Muscle layer of duodenum (tissue), 2 donors: ENCODE measurements around the gene BANF2.

ENCODE experiments used
- H3K27ac ChIP-seq: one replicate; pipeline ENCODE4 v1.7.0; 2013; ENCODE audit warnings: mild to moderate bottlenecking, low read length
- H3K27me3 ChIP-seq: one replicate; pipeline ENCODE4 v1.7.0; 2013; ENCODE audit warnings: low read depth, mild to moderate bottlenecking, control low read depth, low read length
- H3K36me3 ChIP-seq, 2 donors: one replicate each; pipeline ENCODE4 v1.7.0; 2013; ENCODE audit warnings: low read length in 2 of 2, control low read depth in 1 of 2, mild to moderate bottlenecking in 1 of 2; ENCODE audit not compliant: insufficient read depth in 2 of 2, control insufficient read depth in 1 of 2
- H3K4me1 ChIP-seq, 2 donors: one replicate each; pipeline ENCODE4 v1.7.0; 2013; ENCODE audit warnings: low read length in 2 of 2, mild to moderate bottlenecking in 2 of 2, control low read depth in 1 of 2, moderate library complexity in 1 of 2; ENCODE audit not compliant: insufficient read depth in 2 of 2, control insufficient read depth in 1 of 2
- H3K4me3 ChIP-seq, 2 donors: one replicate each; pipeline ENCODE4 v1.7.0; 2013; ENCODE audit warnings: low read length in 2 of 2, low read depth in 1 of 2, mild to moderate bottlenecking in 1 of 2
- H3K9me3 ChIP-seq, 2 donors: one replicate each; pipeline ENCODE4 v1.7.0; 2013; ENCODE audit warnings: low read length in 2 of 2, control low read depth in 1 of 2, mild to moderate bottlenecking in 1 of 2; ENCODE audit not compliant: control insufficient read depth in 1 of 2
- donor health status: healthy.

The BANF2 gene

GRCh38 chr20:17676378-17676759, 23.4 kb upstream of the BANF2 start:
- Histone ChIP-seq H3K9me3 (no peaks in the 10 kb centered on the region), H3K27me3 (no peaks in the 10 kb centered on the region), H3K4me1 (peaks cover 14 to 37% of the 10 kb centered on the region in 2 donors), H3K27ac (no peak overlapping the region), H3K36me3 (peaks cover 3% of the 10 kb centered on the region in 2 donors), H3K4me3 (no peak overlapping the region)

GRCh38 chr20:17676942-17677341, 22.8 kb upstream of the BANF2 start:
- H3K4me3 ChIP-seq: no peak overlapping the region
- no peaks in the 10 kb centered on the region for H3K9me3 ChIP-seq
- peaks cover 14 to 31% of the 10 kb centered on the region in 2 donors for H3K4me1 ChIP-seq
- no peaks in the 10 kb centered on the region for H3K27me3 ChIP-seq
- no peak overlapping the region for H3K27ac ChIP-seq
- H3K36me3 ChIP-seq: peaks cover 3% of the 10 kb centered on the region in 2 donors

GRCh38 chr20:17678295-17678694, 21.5 kb upstream of the BANF2 start:
- no peaks in the 10 kb centered on the region for H3K27me3 ChIP-seq
- H3K27ac ChIP-seq: no peak overlapping the region
- peaks cover 14 to 35% of the 10 kb centered on the region in 2 donors for H3K4me1 ChIP-seq
- no peaks in the 10 kb centered on the region for H3K9me3 ChIP-seq
- peaks cover 3% of the 10 kb centered on the region in 2 donors for H3K36me3 ChIP-seq
- H3K4me3 ChIP-seq: no peak overlapping the region

- peaks cover 3% of the 10 kb centered on the region in 2 donors for H3K36me3 ChIP-seq
- H3K4me1 ChIP-seq: peaks cover 14 to 35% of the 10 kb centered on the region in 2 donors
- H3K4me3 ChIP-seq: no peak overlapping the region
- H3K27ac ChIP-seq: no peak overlapping the region
- no peaks in the 10 kb centered on the region for H3K9me3 ChIP-seq
- H3K27me3 ChIP-seq: no peaks in the 10 kb centered on the region
These were observed 20.9 kb upstream of the BANF2 start for GRCh38 chr20:17678886-17679285.

GRCh38 chr20:17679941-17680835, 19.6 kb upstream of the BANF2 start:
- peak overlapping the region; percentile 87 for H3K27ac ChIP-seq
- H3K9me3 ChIP-seq: no peaks in the 10 kb centered on the region
- H3K36me3 ChIP-seq: peaks cover 0 to 3% of the 10 kb centered on the region in 2 donors
- H3K4me1 ChIP-seq: peaks cover 10 to 27% of the 10 kb centered on the region in 2 donors
- no peaks in the 10 kb centered on the region for H3K27me3 ChIP-seq
- H3K4me3 ChIP-seq: peak overlapping the region; percentile 66 to 73

- peak overlapping the region; percentile 87 for H3K27ac ChIP-seq
- peaks cover 5 to 18% of the 10 kb centered on the region in 2 donors for H3K4me1 ChIP-seq
- peaks cover 0 to 3% of the 10 kb centered on the region in 2 donors for H3K36me3 ChIP-seq
- no peaks in the 10 kb centered on the region for H3K9me3 ChIP-seq
- no peaks in the 10 kb centered on the region for H3K27me3 ChIP-seq
- H3K4me3 ChIP-seq: peak overlapping the region; percentile 66 to 73
These were observed 18.7 kb upstream of the BANF2 start for GRCh38 chr20:17680836-17681725.

- Histone ChIP-seq H3K27me3 (no peaks in the 10 kb centered on the region), H3K36me3 (peaks cover 0 to 3% of the 10 kb centered on the region in 2 donors), H3K27ac (no peak overlapping the region), H3K9me3 (peaks cover 0 to 4% of the 10 kb centered on the region in 2 donors), H3K4me3 (peak overlapping the region in 1 of 2 donors; percentile 65), H3K4me1 (peaks cover 5 to 18% of the 10 kb centered on the region in 2 donors)
These were observed 18.1 kb upstream of the BANF2 start for GRCh38 chr20:17681726-17682102.

GRCh38 chr20:17682103-17682888, 17.5 kb upstream of the BANF2 start, which contains the start of gene RRBP1:
Gene RRBP1 (minus strand): TSS chr20:17682242. CDS start chr20:17660507, 21,735 bp downstream.
- Histone ChIP-seq H3K27ac (peak within 1 kb of the TSS; percentile 17), H3K36me3 (peaks cover 0 to under 1% of the 10 kb centered on the region in 2 donors), H3K27me3 (no peaks in the 10 kb centered on the region), H3K9me3 (peaks cover 0 to 7% of the 10 kb centered on the region in 2 donors), H3K4me3 (peak within 1 kb of the TSS; percentile 58 to 65), H3K4me1 (peaks cover 5 to 18% of the 10 kb centered on the region in 2 donors)

- H3K27me3 ChIP-seq: no peaks in the 10 kb centered on the region
- peak overlapping the region; percentile 17 for H3K27ac ChIP-seq
- no peaks in the 10 kb centered on the region for H3K36me3 ChIP-seq
- peaks cover 5 to 18% of the 10 kb centered on the region in 2 donors for H3K4me1 ChIP-seq
- peaks cover 0 to 7% of the 10 kb centered on the region in 2 donors for H3K9me3 ChIP-seq
- H3K4me3 ChIP-seq: peak overlapping the region; percentile 58 to 65
These were observed 16.9 kb upstream of the BANF2 start for GRCh38 chr20:17682889-17683198.

- H3K9me3 ChIP-seq: peaks cover 0 to 7% of the 10 kb centered on the region in 2 donors
- peak overlapping the region in 1 of 2 donors; percentile 58 for H3K4me3 ChIP-seq
- no peak overlapping the region for H3K27ac ChIP-seq
- no peaks in the 10 kb centered on the region for H3K27me3 ChIP-seq
- peaks cover 5 to 18% of the 10 kb centered on the region in 2 donors for H3K4me1 ChIP-seq
- no peaks in the 10 kb centered on the region for H3K36me3 ChIP-seq
These were observed 16.3 kb upstream of the BANF2 start for GRCh38 chr20:17683218-17684076.
